GM18511 (cell line): ENCODE data around the gene PELI2.
A peak's percentile ranks its signal among the peaks of the same experiment; 100 is the strongest.

Experiments
- ATAC-seq: cut with Tn5 transposase; IDR thresholded peaks from one replicate; pipeline ENCODE4 v1.9.1; 2021; ENCODE audit warnings: mild to moderate bottlenecking, moderate library complexity; ENCODE audit not compliant: unreplicated experiment

PELI2 gene

GRCh38 chr14:56119201-56119981 lies 1.2 kb downstream of the PELI2 start:
- ATAC-seq: peak; percentile 25

DNA sequence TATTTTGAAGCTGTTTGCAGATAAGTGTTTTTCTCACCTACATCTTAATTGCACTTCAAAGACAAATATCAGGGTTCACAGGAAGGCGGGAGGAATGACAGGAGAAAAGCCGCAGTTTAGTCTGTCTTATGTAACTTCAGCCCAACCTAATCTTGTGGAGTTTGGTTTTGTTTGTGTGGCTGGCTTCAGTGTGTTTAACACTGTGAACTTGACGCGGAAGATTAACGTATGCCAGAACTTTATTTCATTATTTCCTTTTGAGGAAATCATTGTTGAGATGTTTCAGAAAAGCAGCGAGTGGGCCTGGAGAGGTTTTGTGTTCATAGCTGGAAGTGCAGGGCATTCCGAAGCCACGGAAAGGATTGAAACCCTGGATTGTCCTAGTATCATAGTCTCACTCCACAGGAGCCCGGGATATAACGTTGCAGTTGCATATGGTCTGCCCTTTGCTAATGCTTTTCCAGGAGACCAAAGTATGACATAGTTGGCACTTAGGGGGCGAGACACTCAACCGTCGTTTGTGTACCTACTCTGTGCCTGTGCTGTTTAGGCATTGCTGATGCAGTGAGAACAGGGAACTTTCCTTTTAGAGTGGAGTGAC lies 2.0 kb downstream of the PELI2 start:
- no peak for ATAC-seq

DNA sequence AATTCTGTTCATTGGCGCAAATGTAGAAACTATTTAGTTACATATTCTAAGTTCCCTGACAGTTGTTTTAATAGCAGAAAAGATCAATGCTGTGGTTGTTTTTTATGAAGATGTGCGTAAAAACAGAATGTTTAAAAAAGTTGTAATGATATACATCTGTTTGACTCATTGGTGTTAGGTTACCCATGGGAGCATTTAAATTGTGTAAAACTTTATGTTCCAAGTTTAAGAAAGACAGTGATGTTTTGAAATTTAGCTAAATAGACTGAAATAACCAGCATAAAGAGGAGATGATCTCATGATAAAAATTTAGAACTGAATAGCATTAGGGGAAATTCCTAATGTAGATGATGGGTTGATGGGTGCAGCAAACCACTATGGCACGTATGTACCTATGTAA lies 3.6 kb downstream of the PELI2 start:
- no peak for ATAC-seq

GRCh38 chr14:56122301-56122700 lies 4.1 kb downstream of the PELI2 start:
- no peak for ATAC-seq

DNA sequence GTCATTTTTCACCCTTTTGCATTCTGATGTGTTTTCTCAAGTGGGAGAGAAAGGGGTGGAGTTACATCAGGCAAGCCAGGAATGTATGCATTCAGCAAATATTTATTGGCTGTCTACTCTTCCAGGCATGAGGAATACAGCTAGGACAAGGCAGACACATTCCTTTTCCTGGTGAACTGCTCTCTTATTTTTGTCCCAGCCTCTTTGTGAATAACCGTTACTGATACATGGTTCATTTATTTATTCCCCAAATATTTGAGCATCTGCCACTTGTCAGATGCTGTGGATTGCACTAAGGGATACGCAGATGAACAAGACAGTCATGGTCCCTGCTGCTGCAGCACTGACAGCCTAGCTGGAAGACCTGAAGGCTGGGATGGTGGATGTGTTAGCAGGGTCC lies 6.1 kb downstream of the PELI2 start:
- ATAC-seq: no peak

DNA sequence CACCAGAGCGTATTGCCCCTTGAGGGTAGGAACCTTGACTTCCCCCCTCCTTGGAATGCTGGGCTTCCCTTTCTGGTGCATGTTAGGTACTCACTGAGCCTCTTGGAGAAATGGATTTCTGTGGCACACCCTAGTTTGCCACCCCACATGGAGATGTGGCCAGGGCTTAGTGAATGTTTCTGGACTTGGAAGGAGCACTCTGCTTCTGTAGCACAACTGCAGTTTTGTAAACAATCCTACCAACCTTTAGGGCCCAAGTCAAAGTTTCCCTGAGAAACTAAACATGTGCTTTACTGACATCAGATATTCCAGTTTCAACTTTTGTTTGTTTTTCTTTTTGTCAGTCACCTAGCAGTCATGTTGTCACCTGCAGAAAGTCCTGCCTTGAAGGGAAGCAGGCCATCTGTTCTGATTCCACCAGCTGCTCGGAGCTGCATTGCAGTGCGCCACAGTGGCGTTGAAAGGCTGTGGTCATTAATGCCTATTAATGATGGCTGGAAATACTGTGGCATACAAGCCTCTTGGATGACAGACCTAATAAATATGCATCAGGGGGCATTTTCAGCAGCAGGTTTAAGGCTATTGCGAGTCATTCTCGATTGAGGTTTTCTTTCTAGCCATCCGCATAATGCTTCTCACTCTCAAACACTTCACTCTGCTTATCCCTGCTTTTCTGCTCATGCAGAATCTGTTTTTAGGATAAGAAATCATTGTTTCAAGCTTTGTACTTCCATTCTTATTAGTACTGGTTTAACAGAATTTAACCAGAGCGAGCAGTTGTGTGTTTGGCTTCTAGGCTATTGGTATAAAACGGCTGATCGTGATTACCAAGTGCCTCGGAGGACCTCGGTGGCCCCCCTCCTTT lies 7.8 kb downstream of the PELI2 start:
- ATAC-seq: no peak

DNA sequence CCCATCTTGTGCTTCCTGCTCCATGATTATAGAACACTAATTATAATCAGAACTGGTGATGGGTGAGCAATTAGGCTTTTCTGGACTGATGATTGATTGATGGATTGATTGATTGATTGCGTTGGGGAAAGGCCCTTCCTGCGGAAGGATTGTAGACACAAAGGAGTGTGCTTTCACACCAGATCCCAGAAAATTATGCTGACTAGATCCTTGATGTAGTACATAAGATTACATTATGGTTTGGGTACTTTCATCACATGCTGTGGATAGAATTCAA lies 8.4 kb downstream of the PELI2 start:
- ATAC-seq: no peak

DNA sequence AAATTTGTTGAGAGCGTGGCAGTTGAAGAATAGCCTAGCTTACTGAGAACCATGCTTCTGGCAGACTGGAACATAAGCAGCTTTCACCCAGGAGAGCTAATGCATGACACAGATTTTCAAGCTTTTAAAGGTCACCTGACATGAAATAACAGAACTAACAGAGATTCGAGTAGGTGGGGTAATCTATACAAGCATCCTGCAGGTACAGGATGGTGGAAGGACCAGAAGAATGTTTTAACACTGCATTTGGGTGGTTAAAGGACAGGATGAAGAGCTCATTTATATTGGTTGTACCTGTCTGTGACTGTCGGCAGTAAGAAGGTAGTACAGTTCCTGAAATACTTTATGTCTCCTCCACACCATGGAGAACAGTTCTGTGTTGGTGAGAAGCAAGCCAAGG lies 8.9 kb downstream of the PELI2 start:
- ATAC-seq: no peak

- no peak for ATAC-seq
Observed at GRCh38 chr14:56129092-56129491, 10.9 kb downstream of the PELI2 start.

- ATAC-seq: no peak
Observed at GRCh38 chr14:56129933-56130332, 11.7 kb downstream of the PELI2 start.

- no peak for ATAC-seq
Observed at GRCh38 chr14:56131004-56131864, 13.0 kb downstream of the PELI2 start.

DNA sequence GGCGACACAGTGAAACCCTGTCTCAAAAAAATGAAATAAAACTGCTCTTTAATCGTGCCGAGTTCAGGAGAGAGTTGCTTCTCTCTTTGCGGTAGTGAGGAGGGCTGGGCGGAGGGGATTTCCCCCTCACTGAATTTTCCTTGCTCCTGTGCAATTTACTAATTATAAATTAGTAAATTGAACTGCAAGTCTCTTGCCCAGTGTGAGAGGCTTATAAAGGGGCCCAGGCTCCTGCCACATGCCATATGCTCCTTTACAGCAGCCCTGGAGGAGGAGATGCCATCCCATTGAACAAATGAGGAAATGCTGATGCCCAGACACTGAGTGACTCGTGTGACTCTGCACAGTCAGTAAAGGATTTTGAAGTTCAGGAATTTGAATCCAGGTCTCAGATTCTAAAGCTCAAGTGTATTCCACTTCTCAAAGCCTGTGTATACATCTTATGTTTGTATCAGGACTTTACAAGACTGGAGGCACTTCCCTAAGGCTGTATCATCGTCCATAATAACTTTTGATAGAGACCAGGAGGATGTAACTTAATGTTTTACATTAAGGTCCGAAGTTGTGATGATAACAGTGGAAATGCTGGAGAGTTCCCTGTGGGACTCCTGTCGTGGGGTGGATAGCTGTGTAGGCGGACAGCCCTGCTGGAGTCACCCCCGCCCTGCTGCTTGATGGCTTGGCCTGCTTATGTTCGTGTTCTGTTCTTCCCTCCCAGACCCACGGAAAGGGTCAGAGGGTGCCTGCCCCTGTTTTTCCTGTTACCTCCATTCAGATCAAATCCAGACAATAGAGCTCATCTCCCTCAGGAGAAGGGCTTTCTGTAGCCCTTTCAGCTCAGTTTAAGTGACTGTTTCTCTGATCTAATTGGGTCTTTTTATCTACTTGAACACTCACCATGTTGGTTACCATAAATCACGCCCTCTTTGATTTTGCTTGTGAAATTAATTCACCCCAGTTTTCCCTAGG lies 13.9 kb downstream of the PELI2 start:
- no peak for ATAC-seq

DNA sequence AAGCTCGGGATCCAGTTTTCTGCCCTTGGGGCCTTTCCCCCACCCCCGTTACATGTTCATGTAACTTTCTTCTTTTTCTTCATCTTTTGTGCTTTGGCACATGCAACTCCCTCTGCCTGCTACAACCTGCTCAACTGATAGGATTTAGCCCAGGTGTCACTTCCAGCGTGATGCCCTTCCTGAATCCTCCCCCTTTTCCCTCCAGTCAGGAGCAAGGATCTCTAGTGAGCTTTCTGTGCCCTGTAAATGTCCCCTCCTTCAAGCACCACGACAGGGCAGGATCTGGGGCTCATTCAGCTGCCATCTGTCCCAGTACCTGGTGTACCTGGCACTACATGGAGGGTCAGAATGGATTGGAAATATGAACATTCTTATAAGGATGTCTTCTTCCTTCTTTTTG lies 15.3 kb downstream of the PELI2 start:
- ATAC-seq: no peak

DNA sequence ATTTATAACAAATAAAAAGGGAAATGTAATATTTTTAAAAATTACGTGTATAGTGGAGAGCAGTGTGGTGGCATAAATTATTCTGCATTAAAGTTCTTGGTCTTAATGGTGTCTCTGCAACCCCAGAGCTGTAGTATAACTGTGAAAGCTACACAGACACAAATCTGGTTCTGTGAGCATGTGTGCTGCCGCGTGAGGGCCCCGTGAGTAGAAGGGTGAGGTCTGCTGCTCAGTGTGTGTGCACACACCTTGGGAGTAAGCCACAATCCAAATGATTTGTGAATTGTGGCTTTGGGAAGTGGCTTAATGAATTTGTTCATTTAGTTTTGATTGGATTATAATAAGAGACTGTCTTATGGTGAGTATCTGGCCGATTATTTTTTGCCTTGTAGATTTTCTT lies 16.8 kb downstream of the PELI2 start:
- ATAC-seq: no peak

GRCh38 chr14:56135668-56136067 lies 17.5 kb downstream of the PELI2 start:
- ATAC-seq: no peak

DNA sequence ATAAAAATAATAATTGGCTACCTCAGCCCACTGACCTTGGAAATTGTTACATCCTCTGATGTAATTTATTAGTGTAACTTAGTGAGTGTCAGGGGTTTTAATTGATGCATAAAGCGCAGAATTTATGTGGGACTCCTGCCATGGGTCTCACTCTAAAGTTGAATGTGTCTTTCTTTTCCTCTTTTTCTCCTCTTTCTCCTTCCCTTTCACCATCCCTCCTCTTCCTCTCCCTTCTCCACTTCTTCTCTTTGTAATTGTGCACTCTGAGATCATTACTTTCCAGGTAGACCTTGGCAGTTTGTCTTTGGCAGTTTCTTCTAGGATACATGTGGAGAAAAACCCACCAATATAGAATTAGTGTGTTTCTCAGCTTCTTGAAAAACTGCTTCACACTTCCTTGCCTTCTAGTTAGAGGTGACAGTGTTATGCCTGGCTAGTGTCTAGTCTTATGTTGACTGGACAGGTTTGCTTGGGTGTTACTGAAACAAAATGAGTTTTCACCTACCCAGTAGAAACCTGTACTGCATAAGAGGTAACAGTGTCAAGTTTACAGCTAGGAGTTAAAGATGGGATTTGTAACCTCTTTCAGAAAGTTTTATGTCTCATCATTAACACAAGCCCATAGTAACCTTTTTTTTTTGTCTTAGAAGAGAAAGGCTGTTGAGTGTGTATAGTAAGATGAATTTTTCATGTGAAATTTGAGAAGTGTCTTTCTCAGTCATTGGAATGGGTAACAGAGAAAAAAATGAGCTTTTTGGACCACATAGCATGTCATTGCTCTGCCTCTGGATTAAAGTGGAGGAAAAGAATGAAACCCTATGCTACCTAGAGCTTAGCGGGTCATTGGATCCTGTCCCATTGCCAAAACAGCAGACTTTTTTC lies 18.6 kb downstream of the PELI2 start:
- ATAC-seq: no peak

- ATAC-seq: no peak
Observed at GRCh38 chr14:56137453-56137807, 19.2 kb downstream of the PELI2 start.

DNA sequence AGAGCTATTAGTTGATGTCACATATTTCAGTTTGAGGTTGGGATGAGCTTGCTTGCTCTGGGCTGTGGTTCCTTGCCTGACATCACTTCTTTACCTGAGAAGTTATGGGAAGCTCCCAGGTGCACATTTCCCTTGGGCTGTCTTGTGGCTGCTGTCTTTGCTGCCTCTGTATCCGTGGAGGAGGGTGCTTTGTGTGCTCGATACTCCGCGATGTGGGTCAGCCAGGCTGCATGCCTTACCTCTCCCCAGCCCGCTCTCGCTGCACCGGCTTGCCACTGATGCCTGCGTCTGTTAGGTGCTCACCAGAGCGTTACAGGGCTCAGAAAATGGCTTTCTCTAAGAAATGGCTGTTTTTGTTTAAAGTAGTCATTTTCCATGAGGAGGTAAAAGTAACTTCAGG lies 19.6 kb downstream of the PELI2 start:
- ATAC-seq: no peak

- ATAC-seq: no peak
Observed at GRCh38 chr14:56138928-56139327, 20.7 kb downstream of the PELI2 start.
